ENCODE measurements around the gene HMGXB3.
"Not testable (repeated sequence)": the region's sequence is repeated elsewhere in the genome, so short reads cannot be mapped to it uniquely, and the experiment has no call there.

The HMGXB3 gene

GRCh38 chr5:150068472-150068871 is 67.9 kb downstream of the HMGXB3 start:
- DNase-seq (ENCODE audit: low spot score), result no peak

DNA sequence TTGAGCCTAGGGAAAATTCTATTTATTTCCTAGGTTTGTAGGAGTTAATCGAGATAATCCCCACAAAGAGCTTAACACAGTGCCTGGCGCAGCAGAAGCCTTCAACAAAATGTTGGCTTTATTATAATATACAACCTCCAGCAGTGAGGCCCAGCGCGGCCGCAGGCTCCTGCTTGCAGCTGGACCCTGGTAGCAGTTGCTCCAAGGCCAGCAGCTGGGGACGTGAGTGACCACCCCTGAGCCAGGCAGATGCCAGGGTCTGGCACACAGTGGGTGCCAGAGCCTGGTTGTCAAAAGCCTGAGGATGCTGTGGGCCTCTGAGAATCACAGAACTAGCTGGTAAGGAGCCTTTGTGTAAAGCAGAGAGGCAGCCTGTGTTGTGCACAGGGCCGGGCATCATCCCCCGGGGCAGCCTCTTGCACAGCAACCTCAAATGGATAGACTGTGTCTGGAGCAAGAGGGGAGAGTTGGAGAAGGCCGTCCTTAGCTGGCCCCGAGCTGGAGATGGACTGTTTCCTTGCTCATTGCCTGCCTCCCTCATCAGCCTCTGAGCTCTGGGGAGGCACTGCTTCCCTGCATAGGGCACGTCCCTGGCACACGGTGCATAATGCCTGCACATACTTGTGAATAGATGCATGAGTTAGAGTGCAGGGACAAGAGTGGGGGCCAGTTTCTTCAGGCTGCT is 68.6 kb downstream of the HMGXB3 start:
- peak; percentile 41 for DNase-seq (ENCODE audit: low spot score)

DNA sequence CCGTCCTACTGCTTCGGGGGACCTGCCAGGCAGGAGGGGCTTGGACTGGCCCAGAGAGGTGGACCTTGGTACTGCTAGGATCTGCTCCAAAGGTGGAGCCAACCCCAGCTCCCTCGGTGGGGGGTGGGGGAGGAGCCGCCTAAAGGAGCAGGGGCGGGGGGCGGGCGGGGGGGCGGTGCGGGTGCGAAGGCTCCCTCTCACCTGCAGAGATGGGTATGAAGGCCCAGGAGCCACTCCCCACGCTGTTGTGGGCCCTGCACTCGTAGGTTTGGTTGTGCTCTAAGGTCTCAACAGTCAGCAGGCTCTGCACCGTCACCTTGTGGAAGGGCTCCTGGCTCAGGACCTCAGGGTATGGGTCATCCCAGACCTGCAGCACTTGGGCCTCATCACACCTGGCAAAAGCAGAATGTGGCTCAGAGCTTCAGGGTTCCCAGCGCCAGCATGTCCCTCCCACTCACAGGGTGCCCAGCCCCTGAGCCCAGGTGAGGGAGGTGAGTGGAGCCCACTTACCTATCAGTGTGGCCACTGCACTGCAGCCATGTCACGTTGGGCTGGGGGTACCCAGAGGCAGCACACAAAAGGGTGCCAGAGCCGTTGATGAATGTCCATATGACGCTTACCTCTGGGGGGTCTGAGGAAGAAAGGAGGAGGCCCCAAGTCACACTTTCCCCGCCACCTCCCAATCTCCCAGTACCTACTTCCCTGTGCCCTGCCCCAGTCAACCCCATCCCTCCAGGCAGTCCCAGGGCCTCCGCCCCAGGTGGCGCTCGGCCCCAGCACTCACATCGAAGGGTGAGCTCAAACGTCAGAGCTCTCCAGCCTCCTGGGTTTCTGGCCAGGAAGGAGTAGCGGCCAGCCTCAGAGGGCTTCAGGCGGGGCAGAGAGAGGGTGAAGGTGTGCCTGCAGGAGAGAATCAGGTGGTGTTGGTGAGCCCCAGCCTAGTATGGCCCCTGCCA is 69.4 kb downstream of the HMGXB3 start:
- peak; percentile 43 for DNase-seq (ENCODE audit: low spot score)

GRCh38 chr5:150070821-150071220 is 70.3 kb downstream of the HMGXB3 start:
- DNase-seq (ENCODE audit: low spot score), result no peak

- peak; percentile 18 for DNase-seq (ENCODE audit: low spot score)
These were observed 72.6 kb downstream of the HMGXB3 start for GRCh38 chr5:150073086-150073625.

GRCh38 chr5:150073677-150074076 is 73.1 kb downstream of the HMGXB3 start:
- DNase-seq (ENCODE audit: low spot score), result peak; percentile 12

GRCh38 chr5:150075233-150075632 is 74.7 kb downstream of the HMGXB3 start:
- peak; percentile 10 for DNase-seq (ENCODE audit: low spot score)

GRCh38 chr5:150075806-150076205 is 75.3 kb downstream of the HMGXB3 start:
- DNase-seq (ENCODE audit: low spot score), result peak; percentile 39

DNA sequence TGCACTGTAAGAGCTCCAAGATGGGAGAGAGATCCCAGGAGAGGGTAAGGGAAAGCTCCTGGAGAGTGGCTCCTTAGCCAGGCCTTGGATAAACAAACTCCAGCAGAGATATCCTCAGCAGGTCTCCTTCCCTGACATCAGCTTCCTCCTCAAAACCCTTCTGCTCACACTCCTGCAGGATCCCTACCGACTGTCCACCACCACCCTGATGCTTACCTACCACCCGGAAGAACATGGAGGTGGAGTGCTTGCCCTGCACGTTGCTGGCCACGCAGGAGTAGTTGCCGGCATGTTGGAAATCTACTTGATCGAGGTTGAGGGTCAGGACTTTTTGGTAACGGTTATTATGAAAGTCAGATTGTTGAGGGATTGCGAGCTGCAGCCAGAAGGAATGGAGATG is 76.5 kb downstream of the HMGXB3 start:
- DNase-seq (ENCODE audit: low spot score), result no peak

- DNase-seq (ENCODE audit: low spot score), result no peak
These were observed 77.7 kb downstream of the HMGXB3 start for GRCh38 chr5:150077996-150078801.

GRCh38 chr5:150078802-150079689 is 78.5 kb downstream of the HMGXB3 start:
- DNase-seq (ENCODE audit: low spot score), result no peak

DNA sequence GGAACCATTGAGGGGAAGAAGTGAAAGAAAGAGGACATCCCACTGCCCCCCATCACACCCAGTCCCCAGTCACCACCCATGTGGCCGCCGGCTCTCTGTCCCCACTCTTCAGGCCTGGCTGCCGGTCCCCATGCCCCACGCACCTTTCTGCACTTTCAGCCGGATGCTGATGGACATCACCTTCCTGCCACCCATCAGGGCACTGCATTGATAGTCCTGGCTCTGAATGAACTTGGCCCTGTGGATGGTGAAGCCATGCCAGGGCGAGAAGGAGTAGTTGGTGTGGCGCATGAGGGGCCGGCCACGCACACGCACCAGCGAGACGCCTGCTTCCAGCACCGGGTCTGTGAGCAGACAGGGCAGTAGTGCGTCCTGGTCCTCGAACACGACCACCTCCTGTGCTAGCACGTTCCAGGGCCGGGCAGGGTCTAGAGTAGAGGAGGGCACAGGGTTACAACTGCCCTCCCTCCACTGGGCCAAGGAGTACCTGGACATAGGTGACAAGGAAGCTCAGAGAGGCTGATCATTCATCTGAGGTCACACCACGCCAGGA is 79.4 kb downstream of the HMGXB3 start:
- DNase-seq (ENCODE audit: low spot score), result no peak

- no peak for DNase-seq (ENCODE audit: low spot score)
These were observed 80.3 kb downstream of the HMGXB3 start for GRCh38 chr5:150080696-150081435.

- peak; percentile 54 for DNase-seq (ENCODE audit: low spot score)
These were observed 81.2 kb downstream of the HMGXB3 start for GRCh38 chr5:150081541-150082283.

- no peak for DNase-seq (ENCODE audit: low spot score)
These were observed 81.8 kb downstream of the HMGXB3 start for GRCh38 chr5:150082374-150082773.

- DNase-seq (ENCODE audit: low spot score), result no peak
These were observed 82.3 kb downstream of the HMGXB3 start for GRCh38 chr5:150082889-150083288.

DNA sequence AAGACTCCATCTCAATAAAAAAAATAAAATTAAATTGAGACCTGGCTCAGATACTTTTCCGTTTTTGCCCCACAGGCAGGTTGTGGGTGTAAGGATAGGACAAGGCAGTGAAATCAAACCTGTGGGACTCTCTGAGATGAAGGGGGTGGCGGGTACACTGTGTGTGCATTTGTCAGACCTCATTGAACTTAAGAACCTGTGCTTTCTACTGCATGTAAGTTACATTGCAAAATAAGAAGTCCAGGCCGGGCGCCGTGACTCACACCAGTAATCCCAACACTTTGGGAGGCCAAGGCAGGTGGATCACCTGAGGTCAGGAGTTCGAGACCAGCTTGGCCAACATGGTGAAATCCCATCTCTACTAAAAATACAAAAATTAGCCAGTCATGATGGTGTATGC is 84.2 kb downstream of the HMGXB3 start:
- DNase-seq (ENCODE audit: low spot score), result not testable (repeated sequence)

GRCh38 chr5:150085191-150085912 is 84.8 kb downstream of the HMGXB3 start:
- DNase-seq (ENCODE audit: low spot score), result no peak

All from ecto neural progenitor cell (in vitro differentiated cells).